KMS-11 (cell line): Measurements from ENCODE around the gene RDH5.

Experiments used
- H2AFZ ChIP-seq: fragments of 200-600 bp; sonication (generic); 2 replicates; pipeline ENCODE4 v1.6.1; 2016; ENCODE audit warnings: antibody characterized with exemption, mixed run types, low read depth
- H3K27ac ChIP-seq: fragments of 200-600 bp; sonication (generic); 2 replicates; pipeline ENCODE4 v1.6.1; 2016; ENCODE audit warnings: mild to moderate bottlenecking, mixed run types
- H3K27me3 ChIP-seq: fragments of 200-600 bp; sonication (generic); 2 replicates; pipeline ENCODE4 v1.6.1; 2017; ENCODE audit warnings: mild to moderate bottlenecking, low read depth, mixed run types, moderate library complexity; ENCODE audit not compliant: insufficient read depth
- H3K36me3 ChIP-seq: fragments of 200-600 bp; sonication (generic); 2 replicates; pipeline ENCODE4 v1.6.1; 2017; ENCODE audit warnings: mild to moderate bottlenecking, mixed run types; ENCODE audit not compliant: insufficient read depth
- H3K4me1 ChIP-seq: fragments of 200-600 bp; sonication (generic); 2 replicates; pipeline ENCODE4 v1.6.1; 2016; ENCODE audit warnings: mild to moderate bottlenecking, low read depth, mixed run types; ENCODE audit not compliant: poor library complexity, severe bottlenecking
- H3K4me2 ChIP-seq: fragments of 200-600 bp; sonication (generic); 2 replicates; pipeline ENCODE4 v1.7.0; 2016; ENCODE audit warnings: mild to moderate bottlenecking, mixed run types
- H3K4me3 ChIP-seq: fragments of 200-600 bp; sonication (generic); IDR thresholded peaks from 2 replicates; pipeline ENCODE4 v1.6.1; 2017; ENCODE audit warnings: low read depth, low read length, mixed read lengths; ENCODE audit not compliant: insufficient read depth
- H3K79me2 ChIP-seq: fragments of 200-600 bp; sonication (generic); 2 replicates; pipeline ENCODE4 v1.6.1; 2016; ENCODE audit warnings: low read depth, mixed run types; ENCODE audit not compliant: insufficient read depth
- H3K9ac ChIP-seq: fragments of 200-600 bp; sonication (generic); 2 replicates; pipeline ENCODE4 v1.6.1; 2016; ENCODE audit warnings: mild to moderate bottlenecking, mixed run types
- H4K20me1 ChIP-seq: fragments of 200-600 bp; sonication (generic); 2 replicates; pipeline ENCODE4 v1.6.1; 2016; ENCODE audit warnings: mild to moderate bottlenecking, mixed run types; ENCODE audit not compliant: insufficient read depth
- CTCF ChIP-seq: fragments of 200-600 bp; sonication (generic); conservative IDR thresholded peaks from 2 replicates; pipeline ENCODE4 v1.6.1; 2017; ENCODE audit warnings: low read depth, mild to moderate bottlenecking, antibody characterized with exemption, low read length, moderate library complexity, mixed read lengths

RDH5 gene

GRCh38 chr12:55743406-55744339 is 23.5 kb downstream of the RDH5 start:
- H3K9ac ChIP-seq = peak overlapping the region; percentile 57; the same call in 1 of the 2 replicates
- peaks cover 33% of the 10 kb centered on the region for H3K4me1 ChIP-seq
- H3K4me2 ChIP-seq = peak overlapping the region; percentile 98
- peak overlapping the region; percentile 56 for H3K4me3 ChIP-seq
- H4K20me1 ChIP-seq = no peaks in the 10 kb centered on the region
- TF ChIP-seq CTCF = 0 out of 2 replicates have a peak, but pooled peaks have one; percentile 30
- no peaks in the 10 kb centered on the region for H3K36me3 ChIP-seq
- no peaks in the 10 kb centered on the region for H3K79me2 ChIP-seq
- peak overlapping the region; percentile 37; the same call in 1 of the 2 replicates for H3K27ac ChIP-seq
- peaks cover 5% of the 10 kb centered on the region; the same call in 1 of the 2 replicates for H3K27me3 ChIP-seq
- peak overlapping the region; percentile 93 for H2AFZ ChIP-seq

GRCh38 chr12:55744340-55745030 is 24.3 kb downstream of the RDH5 start:
- Histone ChIP-seq H3K27me3 (peaks cover 5% of the 10 kb centered on the region; the same call in 1 of the 2 replicates), H3K4me3 (no peak overlapping the region), H3K79me2 (no peaks in the 10 kb centered on the region), H3K9ac (peak overlapping the region; percentile 57; the same call in 1 of the 2 replicates), H3K27ac (no peak overlapping the region), H2AFZ (peak overlapping the region; percentile 93; the same call in 1 of the 2 replicates), H3K4me2 (peak overlapping the region; percentile 98), H4K20me1 (no peaks in the 10 kb centered on the region), H3K4me1 (peaks cover 29% of the 10 kb centered on the region), H3K36me3 (no peaks in the 10 kb centered on the region)
- TF ChIP-seq CTCF = no peak

GRCh38 chr12:55745361-55746173 is 25.4 kb downstream of the RDH5 start:
- H3K27ac ChIP-seq = no peak overlapping the region

More at GRCh38 chr12:55745361-55746173, 25.4 kb downstream of the RDH5 start:
- Histone ChIP-seq H3K4me2 (peak overlapping the region; percentile 98; the same call in 1 of the 2 replicates), H3K9ac (no peak overlapping the region), H3K27me3 (peaks cover 5% of the 10 kb centered on the region; the same call in 1 of the 2 replicates), H2AFZ (no peak overlapping the region), H3K36me3 (no peaks in the 10 kb centered on the region), H3K4me1 (peaks cover 27% of the 10 kb centered on the region), H3K4me3 (no peak overlapping the region), H3K79me2 (no peaks in the 10 kb centered on the region), H4K20me1 (no peaks in the 10 kb centered on the region)
- TF ChIP-seq CTCF = no peak
